HuH-7.5 (cell line): Measurements from ENCODE around the gene KCNN3.
A peak's percentile ranks its signal among the peaks of the same experiment; 100 is the strongest.

Experiments
- DNase-seq: peaks from one replicate; pipeline ENCODE4 v3.0.0; 2011; ENCODE audit warnings: low spot score

The KCNN3 gene

GRCh38 chr1:154840269-154841176 lies 29.6 kb downstream of the KCNN3 start:
- no peak for DNase-seq

- DNase-seq = no peak
Measured at GRCh38 chr1:154839691-154840090, 30.4 kb downstream of the KCNN3 start.

GRCh38 chr1:154838988-154839387 lies 31.1 kb downstream of the KCNN3 start:
- DNase-seq = no peak

GRCh38 chr1:154838461-154838860 lies 31.6 kb downstream of the KCNN3 start:
- DNase-seq = no peak

GRCh38 chr1:154837672-154838171 lies 32.4 kb downstream of the KCNN3 start:
- no peak for DNase-seq

DNA sequence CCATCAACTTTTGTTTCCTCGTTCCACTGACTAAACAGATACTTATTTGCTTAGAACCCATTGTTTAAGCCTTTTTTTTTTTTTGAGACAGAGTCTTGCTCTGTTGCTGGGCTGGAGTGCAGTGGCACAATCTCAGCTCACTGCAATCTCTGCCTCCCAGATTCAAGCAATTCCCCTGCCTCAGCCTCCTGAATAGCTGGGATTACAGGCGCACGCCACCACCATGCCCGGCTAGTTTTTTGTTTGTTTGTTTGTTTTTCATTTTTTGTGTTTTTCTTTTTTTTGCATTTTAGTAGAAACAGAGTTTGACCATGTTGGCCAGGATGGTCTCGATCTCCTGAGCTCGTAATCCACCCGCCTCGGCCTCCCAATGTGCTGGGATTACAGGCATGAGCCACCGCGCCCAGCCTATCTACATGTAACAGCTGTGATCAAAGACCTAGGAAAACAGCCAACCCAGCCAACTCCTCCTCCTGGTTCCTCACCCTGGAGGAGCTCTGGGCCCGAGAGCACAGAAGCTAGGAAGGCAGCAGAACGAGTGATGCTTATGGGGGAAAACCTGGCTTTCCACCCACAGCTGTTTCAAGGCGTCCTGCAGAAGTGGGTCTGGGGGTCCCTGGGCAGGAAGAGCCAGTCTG lies 32.9 kb downstream of the KCNN3 start:
- no peak for DNase-seq

DNA sequence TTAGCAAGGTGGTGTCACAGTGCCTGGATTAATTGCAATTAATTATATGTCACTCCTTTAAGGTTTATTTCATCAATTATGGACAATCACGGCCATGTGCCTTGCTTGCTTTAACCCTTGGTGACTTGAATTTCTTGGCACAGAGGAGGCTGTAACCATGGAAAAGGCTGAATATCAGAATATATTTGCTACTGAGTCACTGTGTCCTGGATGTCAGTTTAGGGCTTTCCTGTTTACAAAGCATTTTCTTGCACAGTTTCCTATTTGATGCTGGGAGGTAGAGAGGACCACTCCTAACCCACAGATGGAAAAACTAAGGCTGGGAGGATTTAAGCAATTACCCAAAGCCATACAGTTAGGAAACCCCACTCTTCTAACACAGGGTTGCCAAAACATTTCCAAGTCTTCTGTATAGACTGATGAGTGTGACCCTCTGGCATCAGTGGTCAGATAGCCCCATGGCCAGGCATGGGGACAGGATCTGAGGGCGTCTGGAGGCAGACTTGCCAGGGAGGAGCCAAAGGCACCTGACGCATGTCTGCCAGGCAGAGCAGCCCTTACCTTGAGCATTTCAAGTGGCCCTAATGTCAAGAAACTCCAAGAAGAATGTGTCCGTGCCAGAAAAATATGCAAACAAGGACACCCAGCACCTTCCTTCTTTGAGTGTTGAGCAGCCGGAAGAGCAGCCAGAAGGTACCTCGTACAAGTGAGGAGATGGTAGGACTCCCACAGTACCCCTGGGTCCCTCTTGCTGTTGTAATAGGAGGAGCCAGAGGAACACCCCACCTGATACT lies 34.4 kb downstream of the KCNN3 start:
- DNase-seq = no peak

DNA sequence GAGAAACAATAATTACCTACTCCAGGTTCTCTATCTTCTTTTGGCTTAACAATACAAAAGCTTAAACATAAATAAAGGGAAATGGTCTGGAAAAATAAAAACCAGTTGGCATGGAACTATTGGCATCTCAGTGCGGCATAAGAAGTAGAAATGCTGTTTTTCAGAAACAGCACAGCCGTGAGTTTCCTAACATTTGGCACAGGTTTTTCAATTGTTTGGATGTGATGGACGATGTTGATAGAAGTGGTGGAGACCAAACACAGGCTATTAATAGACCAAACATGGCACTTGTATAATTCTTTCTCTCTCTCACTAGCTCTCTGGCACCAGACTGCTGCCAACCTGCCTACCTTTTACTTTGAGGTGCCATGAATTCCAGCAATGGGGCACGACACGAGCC lies 36.2 kb downstream of the KCNN3 start:
- no peak for DNase-seq

GRCh38 chr1:154833209-154833608 lies 36.9 kb downstream of the KCNN3 start:
- DNase-seq = no peak

- DNase-seq = no peak
Measured at GRCh38 chr1:154832384-154832783, 37.7 kb downstream of the KCNN3 start.

- no peak for DNase-seq
Measured at GRCh38 chr1:154831462-154831861, 38.6 kb downstream of the KCNN3 start.

DNA sequence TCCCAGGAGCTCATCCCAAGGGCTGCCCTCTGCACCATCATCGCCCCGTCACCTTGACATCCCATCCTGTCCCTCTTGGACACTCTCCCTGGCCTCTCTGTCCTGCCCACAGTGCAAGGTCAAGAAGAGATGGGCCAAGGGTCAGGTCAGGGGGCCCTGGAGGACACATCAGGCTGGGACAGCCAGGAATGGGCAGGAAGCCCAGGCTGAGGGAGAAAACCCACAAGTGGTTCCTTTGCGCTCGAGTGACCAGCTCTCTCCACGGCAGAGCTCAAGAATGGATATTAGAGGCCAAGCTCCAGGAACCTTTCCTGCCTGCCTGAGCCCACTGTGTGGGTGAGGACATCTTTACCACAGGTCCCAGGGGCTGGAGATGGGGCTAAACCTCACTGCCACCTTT lies 41.0 kb downstream of the KCNN3 start:
- no peak for DNase-seq

DNA sequence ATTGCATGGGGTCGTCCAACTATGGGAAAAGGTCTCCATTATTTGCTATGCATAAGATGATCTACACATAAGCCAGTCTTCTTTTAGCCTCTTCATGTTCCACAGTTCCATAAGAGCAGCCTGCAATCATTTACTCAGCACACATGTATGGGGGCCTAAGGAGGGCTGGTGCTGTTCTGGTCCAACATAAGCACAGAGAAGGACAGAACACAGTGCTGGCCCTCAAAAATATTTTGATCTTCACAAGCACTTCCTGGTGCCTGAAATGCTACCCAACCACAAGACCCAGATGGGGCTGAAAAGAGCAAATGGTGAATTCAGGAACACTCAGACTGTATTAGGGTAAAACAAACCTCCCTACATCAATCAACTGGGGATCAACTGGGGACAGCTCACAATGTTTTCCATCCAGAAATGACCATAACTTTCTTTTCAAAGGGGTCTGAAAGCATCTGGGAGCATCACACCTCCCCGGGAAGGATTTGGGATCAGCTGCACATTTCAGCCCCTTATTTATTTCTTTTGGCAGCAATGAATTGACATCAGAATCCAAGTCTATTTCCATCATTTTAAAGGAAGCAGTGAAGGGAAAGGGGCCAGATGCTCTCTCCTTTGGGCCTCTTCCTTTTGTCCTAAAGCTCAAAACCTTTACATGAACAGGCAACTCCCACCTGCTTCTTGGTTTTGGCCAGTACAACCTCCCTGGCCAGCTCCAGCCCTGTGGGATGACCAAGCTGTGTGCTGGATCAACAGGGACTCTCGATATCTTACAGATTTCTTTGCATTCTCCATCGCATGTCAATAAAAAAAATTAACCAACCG lies 45.7 kb downstream of the KCNN3 start:
- DNase-seq = no peak

GRCh38 chr1:154822717-154823116 lies 47.4 kb downstream of the KCNN3 start:
- no peak for DNase-seq

GRCh38 chr1:154822233-154822632 lies 47.8 kb downstream of the KCNN3 start:
- no peak for DNase-seq

GRCh38 chr1:154821083-154821482 lies 49.0 kb downstream of the KCNN3 start:
- no peak for DNase-seq

GRCh38 chr1:154820646-154821045 lies 49.4 kb downstream of the KCNN3 start:
- DNase-seq = no peak

GRCh38 chr1:154819628-154820590 lies 50.2 kb downstream of the KCNN3 start:
- peak; percentile 73 for DNase-seq

DNA sequence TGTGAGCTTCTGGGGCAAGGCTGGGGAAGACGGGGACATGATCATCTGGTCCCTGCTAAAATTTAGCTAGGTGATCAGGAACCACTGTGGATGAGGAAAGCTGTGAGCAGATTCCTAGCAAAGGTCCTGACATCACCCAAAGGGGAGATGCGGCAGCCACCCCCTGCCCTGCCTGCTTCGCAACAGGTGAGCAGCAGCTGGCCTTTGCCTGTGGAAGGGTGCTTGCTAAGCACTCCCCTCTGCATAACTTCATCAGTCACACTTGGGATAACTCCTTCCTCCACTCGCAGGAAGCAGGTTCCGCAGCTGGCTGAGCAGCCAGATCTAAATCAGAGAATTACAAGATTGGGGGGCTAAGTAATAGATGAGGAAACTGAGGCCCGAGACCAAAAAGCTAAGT lies 51.2 kb downstream of the KCNN3 start:
- DNase-seq = no peak

GRCh38 chr1:154816937-154817336 lies 53.1 kb downstream of the KCNN3 start:
- DNase-seq = no peak
